ENCODE results near the gene WDFY4.

WDFY4 gene

GRCh38 chr10:48777110-48777509 is 92.4 kb downstream of the WDFY4 start:
- DNase-seq, result no peak

GRCh38 chr10:48778193-48778857 is 93.7 kb downstream of the WDFY4 start:
- DNase-seq, result no peak

GRCh38 chr10:48779077-48779476 is 94.4 kb downstream of the WDFY4 start:
- DNase-seq, result no peak

- DNase-seq, result no peak
Observed at GRCh38 chr10:48779546-48780152, 95.0 kb downstream of the WDFY4 start.

GRCh38 chr10:48780341-48780740 is 95.7 kb downstream of the WDFY4 start:
- DNase-seq, result no peak

GRCh38 chr10:48782386-48782785 is 97.7 kb downstream of the WDFY4 start:
- no peak for DNase-seq

- DNase-seq, result no peak
Observed at GRCh38 chr10:48784031-48784430, 99.4 kb downstream of the WDFY4 start.

GRCh38 chr10:48785796-48786195 is 101.1 kb downstream of the WDFY4 start:
- no peak for DNase-seq

- DNase-seq, result no peak
Observed at GRCh38 chr10:48786606-48787282, 102.1 kb downstream of the WDFY4 start.

- DNase-seq, result no peak
Observed at GRCh38 chr10:48788554-48788953, 103.9 kb downstream of the WDFY4 start.

GRCh38 chr10:48789486-48790456 is 105.1 kb downstream of the WDFY4 start:
- DNase-seq, result no peak

- DNase-seq, result no peak
Observed at GRCh38 chr10:48790457-48791044, 105.9 kb downstream of the WDFY4 start.

GRCh38 chr10:48791267-48791928 is 106.7 kb downstream of the WDFY4 start:
- no peak for DNase-seq

GRCh38 chr10:48792121-48792520 is 107.4 kb downstream of the WDFY4 start:
- no peak for DNase-seq

- DNase-seq, result no peak
Observed at GRCh38 chr10:48792687-48793096, 108.0 kb downstream of the WDFY4 start.

GRCh38 chr10:48794074-48794473 is 109.4 kb downstream of the WDFY4 start:
- no peak for DNase-seq

GRCh38 chr10:48796713-48797245 is 112.1 kb downstream of the WDFY4 start:
- DNase-seq, result no peak

- DNase-seq, result no peak
Observed at GRCh38 chr10:48797830-48798229, 113.2 kb downstream of the WDFY4 start.

GRCh38 chr10:48798481-48799254 is 114.0 kb downstream of the WDFY4 start:
- DNase-seq, result no peak

- DNase-seq, result no peak
Observed at GRCh38 chr10:48799341-48800006, 114.8 kb downstream of the WDFY4 start.

Data from NCI-H345 (cell line).